ENCODE results near the gene SMIM7.

The SMIM7 gene

DNA sequence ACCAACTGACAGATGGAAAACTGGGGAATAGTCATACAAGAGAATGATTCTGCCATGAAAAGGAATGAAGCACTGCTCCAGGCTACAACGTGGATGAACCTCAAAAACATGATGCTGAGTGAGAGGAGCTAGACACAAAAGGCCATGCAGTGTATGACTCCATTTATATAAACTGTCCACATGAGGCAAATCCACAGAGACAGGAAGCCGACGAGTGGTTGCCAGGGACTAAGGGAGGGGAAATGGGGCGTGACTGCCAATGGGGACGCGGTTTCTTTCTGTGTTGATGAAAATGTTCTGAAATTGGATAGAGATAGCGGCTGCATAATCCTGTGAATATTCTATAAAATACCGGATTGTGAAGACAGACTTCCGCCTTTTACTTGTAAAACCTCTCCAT, 10.2 kb downstream of the SMIM7 start:
- no peak for DNase-seq (ENCODE audit: low read depth)
- TF ChIP-seq, protein P1, sequence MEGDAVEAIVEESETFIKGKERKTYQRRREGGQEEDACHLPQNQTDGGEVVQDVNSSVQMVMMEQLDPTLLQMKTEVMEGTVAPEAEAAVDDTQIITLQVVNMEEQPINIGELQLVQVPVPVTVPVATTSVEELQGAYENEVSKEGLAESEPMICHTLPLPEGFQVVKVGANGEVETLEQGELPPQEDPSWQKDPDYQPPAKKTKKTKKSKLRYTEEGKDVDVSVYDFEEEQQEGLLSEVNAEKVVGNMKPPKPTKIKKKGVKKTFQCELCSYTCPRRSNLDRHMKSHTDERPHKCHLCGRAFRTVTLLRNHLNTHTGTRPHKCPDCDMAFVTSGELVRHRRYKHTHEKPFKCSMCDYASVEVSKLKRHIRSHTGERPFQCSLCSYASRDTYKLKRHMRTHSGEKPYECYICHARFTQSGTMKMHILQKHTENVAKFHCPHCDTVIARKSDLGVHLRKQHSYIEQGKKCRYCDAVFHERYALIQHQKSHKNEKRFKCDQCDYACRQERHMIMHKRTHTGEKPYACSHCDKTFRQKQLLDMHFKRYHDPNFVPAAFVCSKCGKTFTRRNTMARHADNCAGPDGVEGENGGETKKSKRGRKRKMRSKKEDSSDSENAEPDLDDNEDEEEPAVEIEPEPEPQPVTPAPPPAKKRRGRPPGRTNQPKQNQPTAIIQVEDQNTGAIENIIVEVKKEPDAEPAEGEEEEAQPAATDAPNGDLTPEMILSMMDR (IDR thresholded peaks at IDR 0.05; ENCODE audit: control insufficient read depth, insufficient read depth, low read depth, low read length, missing control alignments): no peak

GRCh38 chr19:16645140-16645539, 14.8 kb downstream of the SMIM7 start:
- TF ChIP-seq, protein P1 (IDR thresholded peaks at IDR 0.05; ENCODE audit: control insufficient read depth, insufficient read depth, low read depth, low read length, missing control alignments): no peak
- DNase-seq (ENCODE audit: low read depth): no peak
- no peak overlapping the region for H3K4me3 ChIP-seq (ENCODE audit: control insufficient read depth, low read depth, low read length)

More for the DNA sequence above, 10.2 kb downstream of the SMIM7 start:
- no peak overlapping the region for H3K4me3 ChIP-seq (ENCODE audit: control insufficient read depth, low read depth, low read length)

DNA sequence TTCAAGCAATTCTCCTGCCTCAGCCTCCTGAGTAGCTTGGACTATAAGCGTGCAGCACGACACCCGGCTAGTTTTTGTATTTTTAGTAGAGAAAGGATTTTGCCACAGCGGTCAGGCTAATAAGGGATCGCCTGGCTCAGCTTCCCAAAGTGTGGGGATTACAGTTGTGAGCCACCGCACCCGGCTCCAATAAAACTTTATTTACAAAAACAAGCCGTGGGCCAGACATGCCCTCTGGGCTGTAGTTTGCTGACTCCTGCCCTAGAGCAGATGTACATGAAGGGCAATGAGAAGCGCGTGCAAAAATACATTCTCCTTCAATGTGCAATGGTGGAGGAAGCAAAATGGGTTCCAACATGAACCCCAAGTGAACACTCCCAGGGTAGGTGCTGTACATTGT, 18.2 kb downstream of the SMIM7 start:
- no peak overlapping the region for H3K4me3 ChIP-seq (ENCODE audit: control insufficient read depth, low read depth, low read length)
- TF ChIP-seq, protein P1 (IDR thresholded peaks at IDR 0.05; ENCODE audit: control insufficient read depth, insufficient read depth, low read depth, low read length, missing control alignments): no peak
- no peak for DNase-seq (ENCODE audit: low read depth)

- H3K4me3 ChIP-seq (ENCODE audit: control insufficient read depth, low read depth, low read length): no peak overlapping the region
- TF ChIP-seq, protein P1 (IDR thresholded peaks at IDR 0.05; ENCODE audit: control insufficient read depth, insufficient read depth, low read depth, low read length, missing control alignments): no peak
- DNase-seq (ENCODE audit: low read depth): no peak
These were observed 19.0 kb downstream of the SMIM7 start for GRCh38 chr19:16640951-16641350.

- TF ChIP-seq, protein P1 (IDR thresholded peaks at IDR 0.05; ENCODE audit: control insufficient read depth, insufficient read depth, low read depth, low read length, missing control alignments): no peak
- no peak overlapping the region for H3K4me3 ChIP-seq (ENCODE audit: control insufficient read depth, low read depth, low read length)
- DNase-seq (ENCODE audit: low read depth): no peak
These were observed 21.3 kb downstream of the SMIM7 start for GRCh38 chr19:16638666-16639065.

DNA sequence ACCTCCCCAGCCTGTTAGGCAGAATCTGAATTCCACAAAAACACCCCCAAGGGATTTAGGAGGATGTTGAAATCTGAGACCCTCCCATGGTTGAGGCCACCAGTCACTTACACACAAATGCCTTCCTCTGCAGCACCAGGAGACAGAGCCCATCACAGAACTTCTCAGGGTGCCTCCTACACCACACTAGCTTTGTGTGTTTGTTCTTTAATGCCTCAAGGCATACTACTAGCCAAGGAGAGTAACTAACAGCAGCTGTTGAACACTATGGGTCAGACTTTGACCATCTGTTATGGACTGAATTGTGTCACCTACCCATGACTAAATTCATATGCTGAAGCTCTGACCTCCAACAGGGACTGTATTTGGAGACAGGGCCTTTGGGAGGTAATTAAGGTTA, 22.4 kb downstream of the SMIM7 start:
- H3K4me3 ChIP-seq (ENCODE audit: control insufficient read depth, low read depth, low read length): no peak overlapping the region
- no peak for DNase-seq (ENCODE audit: low read depth)
- TF ChIP-seq, protein P1 (IDR thresholded peaks at IDR 0.05; ENCODE audit: control insufficient read depth, insufficient read depth, low read depth, low read length, missing control alignments): no peak

- no peak for DNase-seq (ENCODE audit: low read depth)
- no peak overlapping the region for H3K4me3 ChIP-seq (ENCODE audit: control insufficient read depth, low read depth, low read length)
- TF ChIP-seq, protein P1 (IDR thresholded peaks at IDR 0.05; ENCODE audit: control insufficient read depth, insufficient read depth, low read depth, low read length, missing control alignments): no peak
These were observed 28.5 kb downstream of the SMIM7 start for GRCh38 chr19:16631465-16631864.

Data from AG09309 (cell line).